GM18520 (cell line): Measurements from ENCODE around the gene GNAO1.

Source experiments
- ATAC-seq: cut with Tn5 transposase; IDR thresholded peaks from one replicate; pipeline ENCODE4 v1.9.1; 2021; ENCODE audit not compliant: unreplicated experiment

The GNAO1 gene

DNA sequence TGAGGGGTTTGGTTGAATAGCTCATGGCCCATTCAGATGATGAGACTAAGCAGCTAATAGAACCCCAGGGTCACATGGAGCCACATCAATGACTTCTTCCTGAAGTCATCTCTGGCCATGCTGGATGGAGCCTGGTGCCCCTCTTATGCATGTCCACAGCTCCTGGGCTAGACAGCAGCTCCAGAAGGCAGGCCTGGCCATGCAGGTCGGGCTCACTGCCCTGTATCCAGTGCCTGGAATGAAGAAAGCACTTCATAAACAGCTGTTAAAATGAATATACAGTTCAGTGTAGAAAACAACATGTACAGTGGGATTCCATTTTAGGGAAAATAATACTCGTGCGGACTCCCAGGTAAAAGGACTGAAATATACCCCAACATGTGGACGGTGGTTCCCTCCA is 73.9 kb downstream of the GNAO1 start:
- ATAC-seq: no peak

DNA sequence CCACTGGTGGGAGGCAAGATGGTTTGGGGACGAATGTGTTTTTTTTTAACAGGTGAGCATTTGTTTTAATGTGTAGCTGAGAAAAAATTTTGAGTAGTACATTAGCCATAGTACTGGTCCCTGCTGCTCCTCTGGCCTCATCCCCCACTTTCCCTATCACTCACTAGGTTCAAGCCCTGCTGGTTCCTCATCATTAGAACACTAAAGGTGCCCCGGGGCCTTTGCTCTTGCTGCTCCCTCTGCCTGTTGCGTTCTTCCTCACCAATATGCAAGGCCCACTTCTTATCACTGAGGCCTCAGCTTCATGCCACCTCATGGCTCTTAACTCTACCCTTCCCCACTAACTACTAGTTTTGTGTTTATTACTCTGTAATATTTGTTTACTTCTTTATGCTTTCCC is 74.5 kb downstream of the GNAO1 start:
- ATAC-seq: no peak

DNA sequence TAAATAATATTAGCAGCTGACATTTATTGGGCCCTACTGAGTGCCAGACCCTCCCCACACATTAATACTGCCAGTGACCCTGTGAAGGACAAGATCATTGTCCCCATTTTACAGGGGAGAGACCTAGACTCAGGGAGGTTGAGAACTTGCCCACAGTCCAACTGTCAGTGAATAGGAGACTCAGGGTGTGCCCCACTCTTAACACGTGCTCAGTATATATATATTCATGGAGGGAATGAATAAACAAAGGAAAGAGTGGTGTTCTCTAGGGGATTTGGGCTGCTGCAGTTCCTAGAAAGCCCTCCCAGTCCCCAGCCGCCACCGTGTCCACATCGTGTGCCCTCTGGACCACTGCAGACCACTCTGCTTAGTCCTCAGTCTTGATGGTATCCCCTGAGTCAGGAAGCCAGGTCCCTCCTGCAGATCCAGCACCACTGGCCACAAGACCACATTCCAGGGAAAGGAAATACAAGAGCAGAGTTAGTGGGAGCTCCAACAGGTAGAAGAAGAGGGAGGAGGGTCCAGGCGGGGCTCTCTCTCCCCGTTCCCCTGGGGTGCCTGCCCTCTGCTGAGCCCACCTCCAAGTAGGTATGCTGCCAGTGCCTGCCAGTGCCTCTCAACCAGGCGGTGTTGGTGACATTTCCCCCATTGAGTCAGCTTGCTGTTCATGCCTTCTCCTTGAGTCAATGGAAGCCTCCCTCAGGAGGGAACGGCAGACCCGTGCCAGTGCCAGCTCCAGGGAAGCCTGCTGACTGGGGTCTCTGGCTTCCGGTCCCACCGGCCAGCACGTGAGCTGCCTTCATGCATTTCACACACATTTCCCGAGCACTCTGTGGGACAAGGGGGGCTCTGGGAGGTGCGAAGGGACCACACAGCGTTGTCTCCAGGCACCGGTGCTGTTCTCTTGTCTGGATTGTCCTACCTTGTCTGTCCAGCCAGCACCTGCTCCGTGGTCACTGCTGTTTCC is 75.6 kb downstream of the GNAO1 start:
- ATAC-seq: no peak

DNA sequence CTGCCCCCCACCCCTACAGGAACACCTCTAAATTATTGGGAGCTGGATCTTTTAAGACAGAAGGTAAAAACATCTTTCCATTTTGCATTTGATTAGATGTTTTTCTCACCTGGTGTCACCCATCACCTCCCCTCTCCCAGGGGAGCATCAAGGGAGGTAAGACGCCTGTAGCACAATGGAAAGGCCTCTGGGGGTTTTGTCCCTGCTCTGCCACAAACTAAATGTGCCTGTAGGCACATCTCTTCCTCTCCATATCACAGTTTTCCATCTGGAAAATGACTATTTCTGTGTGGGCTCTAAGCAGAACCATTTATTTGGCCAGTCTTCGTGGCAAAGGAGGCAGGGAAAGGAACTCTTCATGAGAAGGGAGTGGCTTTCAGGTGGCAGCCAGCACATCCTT is 76.6 kb downstream of the GNAO1 start:
- no peak for ATAC-seq

DNA sequence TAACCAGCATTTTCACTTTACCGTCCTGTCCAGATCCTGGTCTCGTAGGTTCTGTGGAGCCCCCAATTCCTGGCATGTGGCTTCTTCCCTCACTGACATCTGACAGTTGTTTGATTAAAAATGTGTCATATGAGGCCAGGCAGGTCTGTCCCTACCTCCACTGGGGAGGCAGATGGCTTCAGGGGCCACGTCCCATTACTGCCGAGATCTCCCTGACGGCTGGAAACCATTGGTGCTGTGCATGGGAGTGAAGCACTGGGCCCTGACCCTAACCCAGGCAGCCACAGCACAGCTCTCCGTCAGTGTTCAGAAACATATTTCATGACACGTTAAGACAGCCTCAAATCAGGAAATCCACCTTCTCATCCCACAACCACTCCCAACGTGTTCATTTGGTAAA is 77.5 kb downstream of the GNAO1 start:
- no peak for ATAC-seq

GRCh38 chr16:56269281-56269680 is 78.0 kb downstream of the GNAO1 start:
- no peak for ATAC-seq

DNA sequence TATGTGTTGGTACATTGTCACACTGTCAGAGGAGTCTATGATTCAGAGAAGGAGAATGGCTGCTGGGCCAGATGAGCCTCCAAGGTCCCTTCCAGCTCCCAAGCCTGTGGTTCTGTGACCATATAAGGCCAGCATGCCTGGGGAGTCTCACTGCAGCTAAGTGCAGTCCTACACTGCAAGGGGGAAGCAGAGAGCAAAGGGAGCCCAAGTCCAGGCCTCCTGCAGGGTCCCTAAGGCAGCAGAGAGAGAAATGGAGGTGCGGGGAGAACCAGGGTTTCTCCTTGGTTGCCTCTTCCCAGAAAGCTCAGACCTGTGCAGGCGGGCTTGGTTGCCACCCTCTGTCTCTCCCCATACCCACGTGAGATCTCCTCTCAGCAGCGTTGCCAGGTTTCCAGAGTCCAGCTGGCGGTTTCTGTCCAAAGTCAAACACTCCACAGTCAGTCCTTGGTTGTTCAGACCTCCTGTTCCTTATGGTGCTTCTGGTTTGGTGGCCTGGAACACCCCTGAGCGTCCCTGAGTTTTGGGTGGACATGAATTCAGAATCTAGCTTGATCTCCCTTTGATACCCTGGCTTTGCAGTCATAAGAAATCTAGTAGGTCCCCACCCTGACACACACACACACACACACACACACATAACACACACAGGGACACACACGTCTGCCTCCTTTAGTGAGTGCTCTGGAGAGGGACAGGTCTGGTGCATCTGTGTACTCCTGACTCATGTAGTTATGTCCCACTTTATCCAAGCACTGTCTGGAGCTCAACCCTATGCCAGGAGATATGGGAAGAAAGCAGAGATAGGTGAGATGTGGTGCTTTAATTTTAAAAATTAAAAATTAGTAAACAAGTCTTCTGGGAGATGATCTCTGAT is 78.8 kb downstream of the GNAO1 start:
- no peak for ATAC-seq

GRCh38 chr16:56270828-56271227 is 79.5 kb downstream of the GNAO1 start:
- ATAC-seq: no peak

DNA sequence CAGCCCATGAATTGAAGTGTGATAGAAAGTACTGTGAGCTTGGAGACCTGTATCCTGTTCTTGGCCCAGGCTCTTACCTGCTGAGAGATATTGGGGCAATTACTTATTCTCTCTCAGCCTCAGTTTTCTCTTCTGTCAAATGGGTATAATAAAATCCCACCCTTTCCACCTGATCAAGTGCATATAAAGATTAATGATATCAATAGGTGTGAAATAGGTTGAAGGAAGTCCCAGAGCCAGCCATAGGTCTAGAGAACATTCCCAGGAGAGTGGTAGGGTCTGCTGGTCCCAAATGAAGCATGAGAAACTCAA is 81.2 kb downstream of the GNAO1 start:
- no peak for ATAC-seq

- no peak for ATAC-seq
These were observed 82.3 kb downstream of the GNAO1 start for GRCh38 chr16:56273615-56274014.

- no peak for ATAC-seq
These were observed 83.1 kb downstream of the GNAO1 start for GRCh38 chr16:56274369-56274768.

DNA sequence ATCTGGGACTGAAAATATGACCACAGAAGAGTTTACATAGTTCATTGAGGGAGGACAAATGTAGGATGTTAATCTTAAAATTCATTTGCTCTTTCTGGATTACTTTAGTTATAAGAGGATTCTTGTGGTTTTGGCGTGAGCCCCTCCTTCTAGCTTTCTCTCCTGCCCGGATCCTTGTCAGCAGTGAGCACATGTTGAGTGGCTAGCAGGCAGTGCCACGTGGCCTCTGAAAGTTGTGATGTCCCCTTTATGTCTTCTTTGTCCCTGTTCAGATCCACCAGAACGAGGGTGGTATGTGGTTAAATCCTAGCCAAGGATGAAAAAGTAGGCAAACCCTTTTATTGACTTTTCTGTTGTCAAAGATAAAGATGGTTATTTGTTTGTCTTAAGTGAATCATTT is 83.8 kb downstream of the GNAO1 start:
- ATAC-seq: no peak

GRCh38 chr16:56275801-56276200 is 84.5 kb downstream of the GNAO1 start:
- no peak for ATAC-seq

DNA sequence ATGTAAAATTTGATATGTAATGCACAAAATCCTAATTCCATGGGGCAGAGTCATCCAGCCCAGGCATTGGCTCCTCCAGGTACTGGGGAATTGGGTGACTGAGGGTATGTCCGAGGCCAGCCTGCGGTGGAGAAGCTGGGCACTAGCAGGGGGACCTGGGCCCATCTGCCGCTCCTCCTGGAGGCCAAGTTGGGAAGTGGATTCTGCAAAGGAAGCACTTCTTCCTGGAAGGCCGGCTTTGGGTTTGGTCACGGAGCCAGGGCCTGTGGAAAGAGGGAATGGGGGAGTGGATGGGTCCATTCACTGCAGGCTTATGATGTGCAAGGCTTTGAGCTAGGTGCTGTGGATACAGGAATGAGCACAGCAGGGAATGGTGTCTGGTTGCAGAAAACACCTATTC is 85.8 kb downstream of the GNAO1 start:
- no peak for ATAC-seq

- ATAC-seq: no peak
These were observed 87.0 kb downstream of the GNAO1 start for GRCh38 chr16:56278196-56278855.

GRCh38 chr16:56279132-56279531 is 87.8 kb downstream of the GNAO1 start:
- no peak for ATAC-seq

GRCh38 chr16:56279914-56280313 is 88.6 kb downstream of the GNAO1 start:
- no peak for ATAC-seq

DNA sequence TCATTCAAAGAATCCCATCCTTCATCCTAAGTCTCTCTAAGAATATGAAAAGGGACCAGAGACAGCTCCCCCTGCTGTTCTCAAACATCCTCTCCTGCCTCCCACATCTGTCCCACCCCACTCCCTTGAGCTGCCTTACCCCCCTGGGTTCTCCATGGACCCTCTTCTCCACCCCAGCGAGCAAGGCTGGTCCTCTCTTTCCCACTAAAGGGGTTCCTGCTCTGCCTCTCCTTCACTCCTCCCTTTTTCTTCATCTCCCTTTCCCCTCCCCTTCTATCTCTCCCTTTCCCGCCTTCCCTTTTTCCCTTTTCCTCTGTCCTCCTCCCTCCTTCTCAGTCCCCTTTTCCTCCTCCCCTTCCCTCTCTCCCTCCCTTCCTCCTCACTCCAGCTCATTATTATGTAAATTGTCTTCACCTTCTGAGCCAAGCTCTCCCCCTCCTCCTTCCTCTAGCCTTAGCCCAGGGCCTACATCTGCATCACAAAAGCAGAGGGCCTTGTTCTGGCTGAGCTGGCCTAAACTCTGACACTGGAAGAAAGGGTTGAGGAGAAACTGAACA is 90.0 kb downstream of the GNAO1 start:
- no peak for ATAC-seq

DNA sequence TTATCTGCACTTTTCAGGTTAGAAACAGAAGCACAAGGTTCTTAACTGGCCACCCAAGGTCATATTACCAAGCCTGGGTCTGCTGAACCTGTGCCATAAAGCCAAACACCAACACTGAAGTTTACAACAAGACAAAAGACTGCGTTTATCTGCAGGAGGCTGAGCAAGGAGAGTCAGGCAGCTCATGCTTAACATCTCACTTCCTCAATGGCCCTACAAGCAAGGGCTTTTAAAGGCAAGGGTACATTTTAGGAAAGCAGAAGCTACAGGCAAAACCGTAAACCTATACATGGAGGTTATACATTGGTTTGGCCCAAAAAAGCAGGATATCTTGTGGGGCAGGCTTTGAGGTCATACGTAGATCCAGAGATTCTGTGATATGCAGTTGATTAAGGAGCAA is 91.2 kb downstream of the GNAO1 start:
- ATAC-seq: no peak

GRCh38 chr16:56284521-56284920 is 93.2 kb downstream of the GNAO1 start:
- no peak for ATAC-seq

- ATAC-seq: no peak
These were observed 95.5 kb downstream of the GNAO1 start for GRCh38 chr16:56286809-56287208.
